ENCODE measurements around the gene SPON2. TPM values are rescaled to one million over a fixed set of nuclear protein-coding genes. Genes with fewer than 3 reads are reported as not detected.

SPON2 gene
- total RNA-seq, 2 experiments from 2014 or later, result 12.8 to 15.7 TPM

DNA sequence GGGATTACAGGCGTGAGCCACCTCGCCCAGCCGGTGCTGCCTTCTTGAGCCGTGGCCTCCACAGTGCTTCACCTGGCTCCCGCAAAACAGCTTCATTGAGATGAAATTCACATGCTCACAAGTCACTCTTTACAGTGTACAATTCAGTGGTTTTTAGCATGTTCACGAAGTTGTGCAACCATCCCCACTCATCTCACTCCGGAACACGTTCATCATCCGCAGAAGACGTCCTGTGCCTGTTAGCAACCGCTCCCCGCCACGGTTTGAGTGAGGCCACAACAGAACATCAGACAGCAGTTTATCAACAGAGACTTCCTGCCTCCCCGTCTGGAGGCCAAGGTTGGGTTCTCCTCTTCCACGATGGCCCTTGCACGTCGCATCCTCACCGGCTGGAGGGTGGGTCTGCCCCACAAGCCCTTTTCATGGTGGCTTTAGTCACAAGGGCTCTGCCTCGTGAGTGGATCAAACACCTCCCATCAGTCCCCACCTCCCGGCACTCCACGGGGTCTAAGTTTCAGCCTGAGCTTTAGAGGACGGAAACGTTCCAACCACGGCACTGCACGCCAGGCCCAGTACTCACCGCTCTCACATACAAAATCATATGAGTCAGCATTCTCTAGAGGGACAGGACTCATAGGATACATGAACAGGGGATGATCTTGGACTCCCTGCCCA is 29.6 kb upstream of the SPON2 start:
- Histone ChIP-seq H3K36me3 (ENCODE audit: insufficient read depth, low read length) (peaks cover under 1% of the 10 kb centered on the region), H3K27me3 (ENCODE audit: control insufficient read depth in 1 of 2, insufficient read depth in 2 of 2, low read length in 2 of 2) (no peaks in the 10 kb centered on the region), H3K4me1 (ENCODE audit: insufficient read depth, low read length) (peaks cover 67% of the 10 kb centered on the region), H3K9me3 (ENCODE audit: control insufficient read depth in 1 of 2, insufficient read depth in 1 of 2, low read length in 2 of 2) (no peaks in the 10 kb centered on the region), H3K4me3 (ENCODE audit: low read length) (peak overlapping the region; percentile 66), H3K27ac (ENCODE audit: low read depth in 1 of 2, low read length in 2 of 2) (peak overlapping the region; percentile 79 to 85)
- Mint-ChIP-seq H3K4me1 (ENCODE audit: low read depth) (peaks cover 30% of the 10 kb centered on the region), H3K36me3 (ENCODE audit: low read depth) (no peaks in the 10 kb centered on the region), H3K9me3 (no peaks in the 10 kb centered on the region), H3K27me3 (no peaks in the 10 kb centered on the region), H3K4me3 (peak overlapping the region; percentile 83), H3K27ac (peak overlapping the region; percentile 97)
- peak; percentile 76 for ATAC-seq (ENCODE audit: poor library complexity)
- ChIA-PET POLR2A (interaction anchor here (0.9 to 4.8 kb wide), 11 partner anchors 10 to 270 kb away, joined by 3 to 43 read pairs (median 4); partner anchors contain the start of genes CTBP1, GAK, MAEA and UVSSA), CTCF (interaction anchor here (1.4 to 2.9 kb wide), 2 partner anchors 35 to 66 kb away, joined by 5 to 15 read pairs; no protein-coding TSS in a partner anchor)
- peak; percentile 72 to 95 (median 80) for DNase-seq
- intact Hi-C loops (cut with DNase I, micrococcal nuclease), result loop anchor here (1.0 to 5.0 kb wide), 4 partner anchors 35 to 145 kb away; partner anchors contain the start of genes CTBP1 (in 2 of the 2) and UVSSA (in 1 of the 2)
- TF ChIP-seq, protein P1, sequence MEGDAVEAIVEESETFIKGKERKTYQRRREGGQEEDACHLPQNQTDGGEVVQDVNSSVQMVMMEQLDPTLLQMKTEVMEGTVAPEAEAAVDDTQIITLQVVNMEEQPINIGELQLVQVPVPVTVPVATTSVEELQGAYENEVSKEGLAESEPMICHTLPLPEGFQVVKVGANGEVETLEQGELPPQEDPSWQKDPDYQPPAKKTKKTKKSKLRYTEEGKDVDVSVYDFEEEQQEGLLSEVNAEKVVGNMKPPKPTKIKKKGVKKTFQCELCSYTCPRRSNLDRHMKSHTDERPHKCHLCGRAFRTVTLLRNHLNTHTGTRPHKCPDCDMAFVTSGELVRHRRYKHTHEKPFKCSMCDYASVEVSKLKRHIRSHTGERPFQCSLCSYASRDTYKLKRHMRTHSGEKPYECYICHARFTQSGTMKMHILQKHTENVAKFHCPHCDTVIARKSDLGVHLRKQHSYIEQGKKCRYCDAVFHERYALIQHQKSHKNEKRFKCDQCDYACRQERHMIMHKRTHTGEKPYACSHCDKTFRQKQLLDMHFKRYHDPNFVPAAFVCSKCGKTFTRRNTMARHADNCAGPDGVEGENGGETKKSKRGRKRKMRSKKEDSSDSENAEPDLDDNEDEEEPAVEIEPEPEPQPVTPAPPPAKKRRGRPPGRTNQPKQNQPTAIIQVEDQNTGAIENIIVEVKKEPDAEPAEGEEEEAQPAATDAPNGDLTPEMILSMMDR (IDR thresholded peaks at IDR 0.05), result no peak

DNA sequence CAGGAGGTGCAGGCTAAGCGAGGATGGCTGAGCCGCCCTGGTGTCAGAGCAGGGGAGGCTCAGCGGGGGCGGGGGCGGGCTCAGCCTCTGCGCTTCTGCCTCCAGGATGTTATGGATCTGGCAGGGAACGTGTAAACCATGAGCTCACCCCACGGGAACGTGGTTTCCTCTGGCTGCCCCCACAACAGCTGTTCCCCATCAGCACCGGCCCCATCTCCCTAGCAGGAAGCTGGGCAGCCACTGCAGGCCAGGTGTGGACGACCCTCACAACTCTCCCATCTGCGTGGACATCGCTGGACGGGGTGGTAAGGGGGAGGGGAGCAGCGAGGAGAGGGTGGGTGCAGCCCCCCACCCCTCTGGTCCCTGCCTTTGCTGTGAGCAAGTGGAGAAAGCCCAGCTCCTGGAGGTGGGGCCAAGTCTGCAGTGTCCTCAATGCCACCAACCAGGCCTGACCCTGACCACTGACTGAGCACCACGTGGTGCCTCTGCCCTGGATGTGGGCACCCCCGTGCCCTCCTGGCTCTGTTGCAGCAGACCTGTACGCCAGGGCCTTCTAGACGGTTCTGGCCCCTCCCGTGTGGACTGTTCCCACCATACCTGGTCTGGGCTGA is 28.1 kb upstream of the SPON2 start:
- TF ChIP-seq, protein P1 (IDR thresholded peaks at IDR 0.05), result no peak
- Histone ChIP-seq H3K27me3 (ENCODE audit: control insufficient read depth in 1 of 2, insufficient read depth in 2 of 2, low read length in 2 of 2) (no peaks in the 10 kb centered on the region), H3K27ac (ENCODE audit: low read depth in 1 of 2, low read length in 2 of 2) (peak overlapping the region; percentile 71 to 80), H3K36me3 (ENCODE audit: insufficient read depth, low read length) (peaks cover 13% of the 10 kb centered on the region), H3K4me3 (ENCODE audit: low read length) (peak overlapping the region; percentile 66), H3K9me3 (ENCODE audit: control insufficient read depth in 1 of 2, insufficient read depth in 1 of 2, low read length in 2 of 2) (no peaks in the 10 kb centered on the region), H3K4me1 (ENCODE audit: insufficient read depth, low read length) (peaks cover 65% of the 10 kb centered on the region)
- no peak for ATAC-seq (ENCODE audit: poor library complexity)
- Mint-ChIP-seq H3K9me3 (no peaks in the 10 kb centered on the region), H3K27me3 (no peaks in the 10 kb centered on the region), H3K27ac (peak overlapping the region; percentile 97), H3K36me3 (ENCODE audit: low read depth) (peaks cover 5% of the 10 kb centered on the region), H3K4me1 (ENCODE audit: low read depth) (peaks cover 30% of the 10 kb centered on the region), H3K4me3 (peak overlapping the region; percentile 83)
- CTCF ChIA-PET, result interaction anchor here (1.3 kb wide), 1 partner anchor 33 kb away, joined by 4 read pairs; no protein-coding TSS in a partner anchor
- peak in 4 of 14 experiments; percentile 32 to 58 (median 37) for DNase-seq
- intact Hi-C loops (cut with DNase I, micrococcal nuclease), result loop anchor here in 1 of 2 experiments (5.0 kb wide), 1 partner anchor 47 kb away; the partner anchor contains the start of gene CTBP1
- POLR2A ChIA-PET, result interaction anchor here (0.5 to 4.8 kb wide), 5 partner anchors 18 to 67 kb away, joined by 3 to 43 read pairs (median 5); partner anchors contain the start of gene CTBP1

DNA sequence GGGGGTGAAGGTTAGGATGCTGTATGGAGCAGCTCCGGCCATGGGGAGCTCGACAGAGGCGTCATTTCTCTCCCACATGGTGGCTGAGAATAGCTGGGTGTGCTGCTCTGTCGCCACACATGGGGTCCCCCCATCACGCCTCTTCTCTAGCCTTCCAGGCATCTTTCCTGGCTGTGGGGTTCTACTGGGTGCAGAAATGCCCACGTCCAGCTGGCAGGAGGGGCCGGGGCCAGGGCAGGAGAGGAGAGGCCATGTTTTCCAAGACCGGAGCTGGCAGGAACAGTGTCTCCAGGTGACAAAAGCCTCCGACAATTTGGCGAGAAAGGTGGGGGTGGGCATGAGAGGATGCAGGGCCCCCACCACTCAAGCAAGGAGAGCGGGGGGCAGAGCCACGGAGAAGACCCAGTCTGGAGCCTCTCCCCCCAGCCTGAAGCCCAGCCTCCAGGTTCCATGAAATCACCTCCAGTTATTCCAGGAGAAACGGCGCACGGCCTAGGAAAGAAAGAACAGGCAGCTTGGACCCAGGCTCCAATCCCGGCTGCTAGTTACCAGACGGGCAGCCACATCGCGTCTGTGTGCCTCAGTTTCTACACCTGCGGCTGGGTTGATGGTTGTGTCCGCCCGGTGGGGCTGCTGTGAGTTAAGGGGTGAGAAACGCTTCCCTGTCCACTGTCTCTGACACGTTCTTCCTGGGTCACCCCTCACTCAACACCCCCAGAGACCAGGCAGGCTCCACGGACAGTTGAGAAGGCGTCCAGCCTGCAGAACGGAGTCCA is 27.4 kb upstream of the SPON2 start:
- Histone ChIP-seq H3K36me3 (ENCODE audit: insufficient read depth, low read length) (peaks cover 13% of the 10 kb centered on the region), H3K4me3 (ENCODE audit: low read length) (peak overlapping the region; percentile 66), H3K27me3 (ENCODE audit: control insufficient read depth in 1 of 2, insufficient read depth in 2 of 2, low read length in 2 of 2) (no peaks in the 10 kb centered on the region), H3K4me1 (ENCODE audit: insufficient read depth, low read length) (peaks cover 59% of the 10 kb centered on the region), H3K27ac (ENCODE audit: low read depth in 1 of 2, low read length in 2 of 2) (no peak overlapping the region), H3K9me3 (ENCODE audit: control insufficient read depth in 1 of 2, insufficient read depth in 1 of 2, low read length in 2 of 2) (no peaks in the 10 kb centered on the region)
- Mint-ChIP-seq H3K4me1 (ENCODE audit: low read depth) (peaks cover 30% of the 10 kb centered on the region), H3K9me3 (no peaks in the 10 kb centered on the region), H3K4me3 (peak overlapping the region; percentile 45), H3K36me3 (ENCODE audit: low read depth) (peaks cover 5% of the 10 kb centered on the region), H3K27ac (peak overlapping the region; percentile 97), H3K27me3 (no peaks in the 10 kb centered on the region)
- CTCF ChIA-PET, result interaction anchor here (1.3 kb wide), 1 partner anchor 32 kb away, joined by 4 read pairs; no protein-coding TSS in a partner anchor
- intact Hi-C loops (cut with DNase I, micrococcal nuclease), result loop anchor here in 1 of 2 experiments (5.0 kb wide), 1 partner anchor 48 kb away; the partner anchor contains the start of gene CTBP1
- no peak for ATAC-seq (ENCODE audit: poor library complexity)
- TF ChIP-seq, protein P1 (IDR thresholded peaks at IDR 0.05), result no peak
- POLR2A ChIA-PET, result interaction anchor here (0.5 to 4.8 kb wide), 5 partner anchors 10 to 49 kb away, joined by 3 to 43 read pairs (median 4); partner anchors contain the start of gene CTBP1
- peak in 2 of 14 experiments; percentile 11 to 31 for DNase-seq

Measured in CD4-positive, alpha-beta T cell (primary cell).